H1 (cell line): ENCODE results near the gene ADARB2.

Source experiments
- SIN3A ChIP-seq, 2 experiments: IDR thresholded peaks in 1 of 2; conservative IDR thresholded peaks in 1 of 2; 2 replicates each; pipeline ENCODE4 v1.6.1; 2011 to 2012; ENCODE audit warnings: low read length in 2 of 2, improper control_type of control experiment in 1 of 2, low read depth in 1 of 2, mild to moderate bottlenecking in 1 of 2
- TF ChIP-seq, protein P1 (sequence below), 3 experiments: IDR thresholded peaks; 1 replicate in 2 of 3; 2 replicates in 1 of 3; pipeline versions ENCODE4 v1.5.1 to v1.6.1; 2011; ENCODE audit warnings: low read length in 3 of 3, mild to moderate bottlenecking in 3 of 3, inconsistent platforms in 2 of 3, low read depth in 1 of 3, moderate library complexity in 1 of 3; ENCODE audit not compliant: insufficient read depth in 1 of 3; ENCODE audit errors: control extremely low read depth in 1 of 3

DNA sequence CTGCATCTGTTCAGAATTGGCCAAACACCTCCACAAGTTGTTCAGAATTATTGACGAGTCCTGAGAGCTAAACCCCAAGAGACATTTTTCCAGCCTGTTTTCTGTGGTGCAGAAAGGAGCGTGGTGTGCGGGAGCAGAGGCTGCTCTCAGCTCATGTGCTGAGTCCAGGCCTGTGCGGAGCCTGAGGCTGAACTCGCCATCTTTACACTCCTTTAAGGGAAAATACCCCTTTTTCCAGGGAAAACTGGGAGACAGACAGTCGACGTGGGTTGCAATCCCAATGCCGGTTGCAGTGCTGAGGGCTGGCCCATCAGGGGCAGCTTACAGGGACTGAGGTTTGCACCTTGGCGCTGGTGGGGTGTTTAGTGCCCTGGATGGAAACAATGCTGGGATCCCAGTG is 112.2 kb downstream of the ADARB2 start:
- TF ChIP-seq SIN3A (conservative IDR thresholded peaks at IDR 0.05 in 1 of 2, IDR thresholded peaks at IDR 0.05 in 1 of 2; ENCODE audit: low read depth in 1 of 2, low read length in 2 of 2), result no peak
- TF ChIP-seq, protein P1, sequence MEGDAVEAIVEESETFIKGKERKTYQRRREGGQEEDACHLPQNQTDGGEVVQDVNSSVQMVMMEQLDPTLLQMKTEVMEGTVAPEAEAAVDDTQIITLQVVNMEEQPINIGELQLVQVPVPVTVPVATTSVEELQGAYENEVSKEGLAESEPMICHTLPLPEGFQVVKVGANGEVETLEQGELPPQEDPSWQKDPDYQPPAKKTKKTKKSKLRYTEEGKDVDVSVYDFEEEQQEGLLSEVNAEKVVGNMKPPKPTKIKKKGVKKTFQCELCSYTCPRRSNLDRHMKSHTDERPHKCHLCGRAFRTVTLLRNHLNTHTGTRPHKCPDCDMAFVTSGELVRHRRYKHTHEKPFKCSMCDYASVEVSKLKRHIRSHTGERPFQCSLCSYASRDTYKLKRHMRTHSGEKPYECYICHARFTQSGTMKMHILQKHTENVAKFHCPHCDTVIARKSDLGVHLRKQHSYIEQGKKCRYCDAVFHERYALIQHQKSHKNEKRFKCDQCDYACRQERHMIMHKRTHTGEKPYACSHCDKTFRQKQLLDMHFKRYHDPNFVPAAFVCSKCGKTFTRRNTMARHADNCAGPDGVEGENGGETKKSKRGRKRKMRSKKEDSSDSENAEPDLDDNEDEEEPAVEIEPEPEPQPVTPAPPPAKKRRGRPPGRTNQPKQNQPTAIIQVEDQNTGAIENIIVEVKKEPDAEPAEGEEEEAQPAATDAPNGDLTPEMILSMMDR (IDR thresholded peaks at IDR 0.05; ENCODE audit: control extremely low read depth in 1 of 3, insufficient read depth in 1 of 3, low read depth in 1 of 3, low read length in 3 of 3), result no peak
